GM18511 (cell line): ENCODE measurements around the gene PRDM11.
"Not testable (repeated sequence)": the region's sequence is repeated elsewhere in the genome, so short reads cannot be mapped to it uniquely, and the experiment has no call there.

Experiments used
- ATAC-seq: cut with Tn5 transposase; IDR thresholded peaks from one replicate; pipeline ENCODE4 v1.9.1; 2021; ENCODE audit warnings: mild to moderate bottlenecking, moderate library complexity; ENCODE audit not compliant: unreplicated experiment

PRDM11 gene

GRCh38 chr11:45146072-45147016, at the start of gene PRDM11:
PRDM11 (plus strand) TSS chr11:45146639; CDS start chr11:45181767, 35,128 bp downstream.
- ATAC-seq, result peak; percentile 50

- ATAC-seq, result no peak
These were observed 48.5 kb upstream of the PRDM11 start for GRCh38 chr11:45097721-45098493.

GRCh38 chr11:45098929-45099328, 47.5 kb upstream of the PRDM11 start:
- no peak for ATAC-seq

GRCh38 chr11:45100339-45100738, 46.1 kb upstream of the PRDM11 start:
- no peak for ATAC-seq

GRCh38 chr11:45102361-45102809, 44.1 kb upstream of the PRDM11 start:
- no peak for ATAC-seq

GRCh38 chr11:45102810-45103621, 43.4 kb upstream of the PRDM11 start:
- ATAC-seq, result peak; percentile 88

GRCh38 chr11:45104006-45104789, 42.2 kb upstream of the PRDM11 start:
- ATAC-seq, result no peak

GRCh38 chr11:45104790-45105084, 41.7 kb upstream of the PRDM11 start:
- ATAC-seq, result no peak

- ATAC-seq, result peak; percentile 56
These were observed 41.0 kb upstream of the PRDM11 start for GRCh38 chr11:45105233-45105983.

GRCh38 chr11:45105984-45106375, 40.5 kb upstream of the PRDM11 start:
- ATAC-seq, result no peak

GRCh38 chr11:45106440-45106839, 40.0 kb upstream of the PRDM11 start:
- ATAC-seq, result no peak

GRCh38 chr11:45107029-45107428, 39.4 kb upstream of the PRDM11 start:
- ATAC-seq, result no peak

GRCh38 chr11:45108070-45109064, 38.1 kb upstream of the PRDM11 start:
- ATAC-seq, result no peak

- ATAC-seq, result no peak
These were observed 37.0 kb upstream of the PRDM11 start for GRCh38 chr11:45109400-45109799.

- no peak for ATAC-seq
These were observed 35.9 kb upstream of the PRDM11 start for GRCh38 chr11:45110562-45110961.

GRCh38 chr11:45113807-45114206, 32.6 kb upstream of the PRDM11 start:
- no peak for ATAC-seq

GRCh38 chr11:45127836-45128235, 18.6 kb upstream of the PRDM11 start:
- ATAC-seq, result not testable (repeated sequence)

GRCh38 chr11:45133878-45134277, 12.6 kb upstream of the PRDM11 start:
- no peak for ATAC-seq
